HL-60 (cell line): ENCODE data around the gene VTI1A.
A peak's percentile ranks its signal among the peaks of the same experiment; 100 is the strongest.

Experiments
- DNase-seq, 2 experiments: peaks; one replicate each; pipeline ENCODE4 v3.0.0-alpha.2; 2010 to 2020; ENCODE audit warnings: low read depth in 1 of 2, low spot score in 1 of 2
- H3K27ac ChIP-seq: fragments of 250-450 bp; sonication (Bioruptor Pico); replicated peaks from 2 replicates; pipeline ENCODE4 v1.5.1; 2020; ENCODE audit warnings: mild to moderate bottlenecking, moderate library complexity
- H3K27me3 ChIP-seq: fragments of 250-450 bp; sonication (Bioruptor Pico); 2 replicates; pipeline ENCODE4 v1.5.1; 2021; ENCODE audit warnings: mild to moderate bottlenecking, moderate library complexity; ENCODE audit not compliant: insufficient read depth, poor library complexity, severe bottlenecking
- H3K4me3 ChIP-seq: replicated peaks from 2 replicates; pipeline ENCODE4 v1.5.1; 2011; ENCODE audit warnings: mild to moderate bottlenecking, control low read depth, low read length; ENCODE audit not compliant: insufficient read depth
- CTCF ChIP-seq: IDR thresholded peaks from one replicate; pipeline ENCODE4 v1.5.1; 2011; ENCODE audit warnings: low read length, control low read depth, inconsistent platforms; ENCODE audit not compliant: insufficient read depth
- GABPA ChIP-seq: IDR thresholded peaks from 2 replicates; pipeline ENCODE4 v1.6.1; 2012; ENCODE audit warnings: low read depth
- POLR2AphosphoS5 ChIP-seq: IDR thresholded peaks from 2 replicates; pipeline ENCODE4 v1.6.1; 2012; ENCODE audit warnings: low read depth
- REST ChIP-seq: IDR thresholded peaks from 2 replicates; pipeline ENCODE4 v1.6.1; 2012; ENCODE audit warnings: low read depth; ENCODE audit not compliant: insufficient replicate concordance
- SPI1 ChIP-seq: IDR thresholded peaks from 2 replicates; pipeline ENCODE4 v1.6.1; 2012; ENCODE audit warnings: low read depth, mild to moderate bottlenecking, borderline replicate concordance

VTI1A gene

GRCh38 chr10:112716924-112717413 lies 270.0 kb downstream of the VTI1A start:
- TF ChIP-seq SPI1: no peak
- no peak for TF ChIP-seq POLR2AphosphoS5
- no peak for TF ChIP-seq REST
- TF ChIP-seq CTCF: no peak
- Histone ChIP-seq H3K27ac (no peak overlapping the region), H3K27me3 (no peaks in the 10 kb centered on the region), H3K4me3 (no peak overlapping the region)
- no peak for DNase-seq

- Histone ChIP-seq H3K27ac (no peak overlapping the region), H3K4me3 (no peak overlapping the region), H3K27me3 (no peaks in the 10 kb centered on the region)
- TF ChIP-seq GABPA (no peak), POLR2AphosphoS5 (no peak), CTCF (no peak), REST (no peak), SPI1 (no peak)
- DNase-seq: no peak
Measured at GRCh38 chr10:112720178-112720577, 273.2 kb downstream of the VTI1A start.

- no peak overlapping the region for H3K27ac ChIP-seq
- peak in 1 of 2 experiments; percentile 28 for DNase-seq
- TF ChIP-seq CTCF: peak; percentile 47
- TF ChIP-seq POLR2AphosphoS5: no peak
- TF ChIP-seq SPI1: no peak
- H3K4me3 ChIP-seq: no peak overlapping the region
- no peaks in the 10 kb centered on the region for H3K27me3 ChIP-seq
Measured at GRCh38 chr10:112721080-112721698, 274.2 kb downstream of the VTI1A start.

GRCh38 chr10:112722758-112723157 lies 275.7 kb downstream of the VTI1A start:
- no peak for DNase-seq
- TF ChIP-seq POLR2AphosphoS5: no peak
- no peak for TF ChIP-seq CTCF
- no peak for TF ChIP-seq SPI1
- no peak for TF ChIP-seq GABPA
- TF ChIP-seq REST: no peak
- Histone ChIP-seq H3K27me3 (no peaks in the 10 kb centered on the region), H3K4me3 (no peak overlapping the region), H3K27ac (no peak overlapping the region)
